ENCODE data around the gene RGSL1.

DNA sequence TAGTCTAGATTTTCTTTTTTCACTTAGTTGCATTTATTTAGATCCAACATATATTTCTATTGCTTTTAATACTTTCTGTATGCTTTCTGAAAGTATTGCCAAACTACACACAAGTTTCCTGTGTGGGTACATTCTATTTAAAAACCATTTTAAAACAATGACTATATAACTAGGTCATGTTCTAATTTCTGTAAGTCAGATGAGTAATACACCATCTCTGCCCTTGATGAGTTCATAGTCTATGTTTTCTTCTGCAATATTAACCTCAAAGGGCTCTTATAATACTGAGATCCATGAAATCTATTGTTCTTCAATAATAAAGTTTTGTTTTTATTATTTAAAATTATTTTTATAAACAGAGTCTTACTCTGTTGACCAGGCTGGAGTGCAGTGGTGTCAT is 70.8 kb downstream of the RGSL1 start:
- TF ChIP-seq, protein P1, sequence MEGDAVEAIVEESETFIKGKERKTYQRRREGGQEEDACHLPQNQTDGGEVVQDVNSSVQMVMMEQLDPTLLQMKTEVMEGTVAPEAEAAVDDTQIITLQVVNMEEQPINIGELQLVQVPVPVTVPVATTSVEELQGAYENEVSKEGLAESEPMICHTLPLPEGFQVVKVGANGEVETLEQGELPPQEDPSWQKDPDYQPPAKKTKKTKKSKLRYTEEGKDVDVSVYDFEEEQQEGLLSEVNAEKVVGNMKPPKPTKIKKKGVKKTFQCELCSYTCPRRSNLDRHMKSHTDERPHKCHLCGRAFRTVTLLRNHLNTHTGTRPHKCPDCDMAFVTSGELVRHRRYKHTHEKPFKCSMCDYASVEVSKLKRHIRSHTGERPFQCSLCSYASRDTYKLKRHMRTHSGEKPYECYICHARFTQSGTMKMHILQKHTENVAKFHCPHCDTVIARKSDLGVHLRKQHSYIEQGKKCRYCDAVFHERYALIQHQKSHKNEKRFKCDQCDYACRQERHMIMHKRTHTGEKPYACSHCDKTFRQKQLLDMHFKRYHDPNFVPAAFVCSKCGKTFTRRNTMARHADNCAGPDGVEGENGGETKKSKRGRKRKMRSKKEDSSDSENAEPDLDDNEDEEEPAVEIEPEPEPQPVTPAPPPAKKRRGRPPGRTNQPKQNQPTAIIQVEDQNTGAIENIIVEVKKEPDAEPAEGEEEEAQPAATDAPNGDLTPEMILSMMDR (IDR thresholded peaks at IDR 0.05; ENCODE audit: poor library complexity): no peak
- no peak for TF ChIP-seq EZH2 (IDR thresholded peaks at IDR 0.05; ENCODE audit: borderline replicate concordance)
